ENCODE measurements around the gene ATRAID.

GRCh38 chr2:27184115-27184514 lies 27.7 kb upstream of the ATRAID start:
- TF ChIP-seq CTCF (IDR thresholded peaks at IDR 0.05) (no peak), POLR2A (IDR thresholded peaks at IDR 0.05) (no peak)
